DND-41 (cell line): ENCODE results near the gene PTGIR.

Experiments used
- ATAC-seq: fragments of 200-7000 bp; cut with Tn5 transposase; 3 replicates; pipeline ENCODE4 v1.9.1; 2021; ENCODE audit warnings: low read depth; ENCODE audit not compliant: insufficient read depth
- DNase-seq: peaks from one replicate; pipeline ENCODE4 v3.0.0-alpha.2; 2020
- H2AFZ ChIP-seq: 2 replicates; pipeline ENCODE4 v1.6.0; 2012; ENCODE audit warnings: low read depth, low read length
- H3K27ac ChIP-seq: 2 replicates; pipeline ENCODE4 v1.5.1; 2012; ENCODE audit warnings: low read length, inconsistent platforms
- H3K27me3 ChIP-seq: fragments of 200-600 bp; sonication (generic); 2 replicates; pipeline ENCODE4 v1.6.0; 2012; ENCODE audit warnings: low read length, mild to moderate bottlenecking, inconsistent platforms; ENCODE audit not compliant: insufficient read depth, poor library complexity
- H3K36me3 ChIP-seq: 2 replicates; pipeline ENCODE4 v1.5.1; 2012; ENCODE audit warnings: low read length, inconsistent platforms; ENCODE audit not compliant: insufficient read depth
- H3K4me1 ChIP-seq: 2 replicates; pipeline ENCODE4 v1.5.1; 2012; ENCODE audit warnings: mild to moderate bottlenecking, low read length; ENCODE audit not compliant: insufficient read depth
- H3K4me2 ChIP-seq: 2 replicates; pipeline ENCODE4 v1.6.0; 2012; ENCODE audit warnings: mild to moderate bottlenecking, moderate library complexity, low read length, inconsistent platforms; ENCODE audit not compliant: insufficient read depth
- H3K4me3 ChIP-seq, 2 experiments: fragments of 200-600 bp in 1 of 2; shearing (Covaris generic) in 1 of 2; 2 replicates each; pipeline ENCODE4 v1.5.1; 2012 to 2016; ENCODE audit warnings: inconsistent platforms in 2 of 2, low read length in 2 of 2, mild to moderate bottlenecking in 2 of 2, low read depth in 1 of 2, moderate library complexity in 1 of 2
- H3K79me2 ChIP-seq: 2 replicates; pipeline ENCODE4 v1.6.0; 2012; ENCODE audit warnings: low read length, inconsistent platforms; ENCODE audit not compliant: insufficient read depth
- H3K9ac ChIP-seq: 2 replicates; pipeline ENCODE4 v1.6.0; 2012; ENCODE audit warnings: low read depth, mild to moderate bottlenecking, inconsistent platforms, low read length, moderate library complexity
- H3K9me3 ChIP-seq: 2 replicates; pipeline ENCODE4 v1.5.1; 2012; ENCODE audit warnings: low read length, moderate library complexity, mild to moderate bottlenecking, inconsistent platforms; ENCODE audit not compliant: insufficient read depth, severe bottlenecking
- H4K20me1 ChIP-seq: 2 replicates; pipeline ENCODE4 v1.6.0; 2012; ENCODE audit warnings: low read length; ENCODE audit not compliant: insufficient read depth
- CTCF ChIP-seq: IDR thresholded peaks from 2 replicates; pipeline ENCODE4 v1.5.1; 2012; ENCODE audit warnings: borderline replicate concordance, low read length, moderate library complexity, mild to moderate bottlenecking; ENCODE audit not compliant: poor library complexity, severe bottlenecking; ENCODE audit errors: extremely low read depth
- EZH2 ChIP-seq: IDR thresholded peaks from 3 replicates; pipeline ENCODE4 v1.6.1; 2012; ENCODE audit warnings: borderline replicate concordance, low read depth, mild to moderate bottlenecking, moderate library complexity, low read length, inconsistent platforms; ENCODE audit not compliant: severe bottlenecking

The PTGIR gene

GRCh38 chr19:46586294-46586693 is 38.6 kb downstream of the PTGIR start:
- H3K27ac ChIP-seq, result no peak overlapping the region
- no peak for DNase-seq

GRCh38 chr19:46585539-46585938 is 39.4 kb downstream of the PTGIR start:
- ATAC-seq (no peak), DNase-seq (no peak)
- Histone ChIP-seq H4K20me1 (no peaks in the 10 kb centered on the region), H3K79me2 (no peaks in the 10 kb centered on the region), H3K9me3 (no peaks in the 10 kb centered on the region), H2AFZ (no peak overlapping the region), H3K27ac (no peak overlapping the region), H3K4me3 (no peak overlapping the region), H3K9ac (no peak overlapping the region), H3K4me1 (no peaks in the 10 kb centered on the region), H3K4me2 (no peak overlapping the region), H3K27me3 (no peaks in the 10 kb centered on the region), H3K36me3 (no peaks in the 10 kb centered on the region)
- TF ChIP-seq CTCF (no peak), EZH2 (no peak)

More at GRCh38 chr19:46586294-46586693, 38.6 kb downstream of the PTGIR start:
- Histone ChIP-seq H3K9ac (no peak overlapping the region), H2AFZ (no peak overlapping the region), H3K79me2 (no peaks in the 10 kb centered on the region), H3K4me1 (no peaks in the 10 kb centered on the region), H3K27me3 (no peaks in the 10 kb centered on the region), H4K20me1 (no peaks in the 10 kb centered on the region), H3K36me3 (no peaks in the 10 kb centered on the region), H3K4me3 (no peak overlapping the region), H3K9me3 (no peaks in the 10 kb centered on the region), H3K4me2 (no peak overlapping the region)
- no peak for ATAC-seq
- TF ChIP-seq CTCF (no peak), EZH2 (no peak)

- Histone ChIP-seq H3K9ac (no peak overlapping the region), H3K4me1 (no peaks in the 10 kb centered on the region), H3K27me3 (no peaks in the 10 kb centered on the region), H3K79me2 (no peaks in the 10 kb centered on the region), H3K36me3 (no peaks in the 10 kb centered on the region), H3K4me3 (no peak overlapping the region), H2AFZ (no peak overlapping the region), H3K9me3 (no peaks in the 10 kb centered on the region), H3K27ac (no peak overlapping the region), H4K20me1 (no peaks in the 10 kb centered on the region), H3K4me2 (no peak overlapping the region)
- DNase-seq (no peak), ATAC-seq (no peak)
- no peak for TF ChIP-seq EZH2
- no peak for TF ChIP-seq CTCF
Observed at GRCh38 chr19:46580247-46580646, 44.6 kb downstream of the PTGIR start.
